BJ (cell line): ENCODE results near the gene TBC1D22B. TPM values are rescaled to one million over a fixed set of nuclear protein-coding genes. Genes with fewer than 3 reads are reported as not detected.

Experiments used
- CTCF ChIA-PET: fragments of 350-600 bp; formaldehyde crosslinking; extraction: SDS; loops from one replicate; lab custom pipeline; 2021; ENCODE audit warnings: antibody characterized with exemption, inconsistent platforms; lab: Yijun Ruan, JAX
- POLR2A ChIA-PET: fragments of 300-600 bp; sonication (Branson Sonifier 250); formaldehyde crosslinking; extraction: SDS; loops from one replicate; lab custom pipeline; 2021; ENCODE audit warnings: antibody characterized with exemption; lab: Charles Lee
- DNase-seq: peaks from one replicate; pipeline ENCODE4 v3.0.0-alpha.2; 2011; ENCODE audit warnings: low read depth
- H3K27me3 ChIP-seq: 2 replicates; pipeline ENCODE4 v1.6.0; 2011; ENCODE audit warnings: low read length; ENCODE audit not compliant: control insufficient read depth, insufficient read depth
- H3K36me3 ChIP-seq: 2 replicates; pipeline ENCODE4 v1.5.1; 2011; ENCODE audit warnings: low read length; ENCODE audit not compliant: control insufficient read depth, insufficient read depth
- H3K4me3 ChIP-seq: 2 replicates; pipeline ENCODE4 v1.5.1; 2011; ENCODE audit warnings: low read depth, mild to moderate bottlenecking, control low read depth, low read length
- polyA plus RNA-seq: library from polyadenylated mRNA; depleted of rRNA; stranded (reverse); fragments of >200 nt; gene quantifications from 2 replicates; pipeline ENCODE4 v1.2.3, GENCODE V29; 2011
- TF ChIP-seq, protein P1 (sequence below): IDR thresholded peaks from 2 replicates; pipeline ENCODE4 v1.5.1; 2011; ENCODE audit warnings: low read depth, mild to moderate bottlenecking, control low read depth, inconsistent platforms, low read length, moderate library complexity; ENCODE audit not compliant: insufficient read depth

TBC1D22B gene
- polyA plus RNA-seq, 1 experiment = 5.5 TPM

DNA sequence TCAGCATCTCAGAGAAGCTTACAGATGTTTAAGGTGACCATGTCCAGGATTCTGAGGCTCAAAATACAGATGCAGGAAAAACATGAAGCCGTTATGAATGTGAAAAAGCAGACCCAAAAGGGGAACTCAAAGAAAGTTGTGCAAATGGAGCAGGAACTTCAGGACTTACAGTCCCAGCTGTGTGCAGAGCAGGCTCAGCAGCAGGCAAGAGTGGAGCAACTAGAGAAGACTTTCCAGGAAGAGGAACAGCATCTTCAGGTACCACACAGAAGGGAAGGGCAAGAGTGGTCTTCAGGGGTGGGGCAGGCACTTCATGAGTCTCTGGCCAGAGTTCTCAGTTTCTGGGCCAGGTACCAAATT, 111.4 kb downstream of the TBC1D22B start:
- H3K27me3 ChIP-seq = no peaks in the 10 kb centered on the region
- DNase-seq = no peak
- POLR2A ChIA-PET = no interaction called here
- H3K36me3 ChIP-seq = peaks cover 7% of the 10 kb centered on the region
- CTCF ChIA-PET = interaction anchor here (0.8 to 2.5 kb wide), 2 partner anchors 126 to 323 kb away, joined by 3 to 11 read pairs; no protein-coding TSS in a partner anchor
- TF ChIP-seq, protein P1, sequence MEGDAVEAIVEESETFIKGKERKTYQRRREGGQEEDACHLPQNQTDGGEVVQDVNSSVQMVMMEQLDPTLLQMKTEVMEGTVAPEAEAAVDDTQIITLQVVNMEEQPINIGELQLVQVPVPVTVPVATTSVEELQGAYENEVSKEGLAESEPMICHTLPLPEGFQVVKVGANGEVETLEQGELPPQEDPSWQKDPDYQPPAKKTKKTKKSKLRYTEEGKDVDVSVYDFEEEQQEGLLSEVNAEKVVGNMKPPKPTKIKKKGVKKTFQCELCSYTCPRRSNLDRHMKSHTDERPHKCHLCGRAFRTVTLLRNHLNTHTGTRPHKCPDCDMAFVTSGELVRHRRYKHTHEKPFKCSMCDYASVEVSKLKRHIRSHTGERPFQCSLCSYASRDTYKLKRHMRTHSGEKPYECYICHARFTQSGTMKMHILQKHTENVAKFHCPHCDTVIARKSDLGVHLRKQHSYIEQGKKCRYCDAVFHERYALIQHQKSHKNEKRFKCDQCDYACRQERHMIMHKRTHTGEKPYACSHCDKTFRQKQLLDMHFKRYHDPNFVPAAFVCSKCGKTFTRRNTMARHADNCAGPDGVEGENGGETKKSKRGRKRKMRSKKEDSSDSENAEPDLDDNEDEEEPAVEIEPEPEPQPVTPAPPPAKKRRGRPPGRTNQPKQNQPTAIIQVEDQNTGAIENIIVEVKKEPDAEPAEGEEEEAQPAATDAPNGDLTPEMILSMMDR = no peak
- H3K4me3 ChIP-seq = no peak overlapping the region

- Histone ChIP-seq H3K36me3 (peaks cover 7% of the 10 kb centered on the region), H3K4me3 (no peak overlapping the region), H3K27me3 (no peaks in the 10 kb centered on the region)
- TF ChIP-seq, protein P1 = no peak
- POLR2A ChIA-PET = no interaction called here
- CTCF ChIA-PET = interaction anchor here (0.7 to 1.0 kb wide), 3 partner anchors 14 to 125 kb away, joined by 3 to 4 read pairs (median 3); no protein-coding TSS in a partner anchor
- no peak for DNase-seq
Measured at GRCh38 chr6:37369321-37370201, 112.0 kb downstream of the TBC1D22B start.

DNA sequence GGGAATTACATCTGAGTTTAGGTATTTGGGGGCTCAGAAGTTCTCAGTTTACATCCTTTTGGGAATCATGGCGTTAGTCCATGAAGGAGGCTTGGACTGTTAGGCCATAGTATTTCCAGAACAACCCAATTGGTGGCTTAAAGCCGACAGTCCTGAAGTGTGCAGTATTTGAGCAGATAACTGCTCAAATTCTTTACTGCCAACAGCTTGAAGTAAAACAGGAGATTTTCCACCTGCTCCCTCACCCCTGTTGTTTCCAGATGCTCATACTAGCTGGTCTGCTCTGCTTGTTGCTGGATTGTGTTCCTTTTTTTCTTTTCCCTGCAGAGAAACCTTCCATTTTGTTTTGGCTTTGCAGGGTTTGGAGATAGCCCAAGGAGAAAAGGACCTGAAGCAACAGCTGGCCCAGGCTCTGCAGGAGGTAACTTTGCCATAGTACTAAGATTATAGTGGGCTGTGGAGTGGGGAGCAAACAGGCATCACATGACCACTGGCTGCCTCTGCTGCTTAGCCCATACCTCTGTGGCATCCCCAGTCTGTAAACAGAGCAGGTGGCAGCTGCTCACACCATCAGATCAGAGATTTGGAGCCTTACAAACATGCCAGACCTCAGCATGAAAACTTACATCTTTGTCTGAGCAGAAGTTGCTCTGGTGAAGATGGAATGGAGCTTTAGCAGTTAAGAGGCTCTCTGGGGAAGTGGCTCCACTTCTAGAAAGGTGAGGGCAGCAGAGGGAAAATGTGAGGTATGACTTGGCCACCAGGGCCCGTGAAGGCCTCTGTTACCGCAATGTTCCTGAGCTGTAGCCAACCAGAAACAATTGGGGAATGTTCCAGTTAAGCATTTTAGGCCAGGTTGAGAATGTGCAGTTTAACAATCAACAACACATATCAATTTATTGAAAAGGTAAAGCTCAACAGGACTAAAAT, 113.8 kb downstream of the TBC1D22B start:
- POLR2A ChIA-PET = no interaction called here
- Histone ChIP-seq H3K4me3 (no peak overlapping the region), H3K27me3 (no peaks in the 10 kb centered on the region), H3K36me3 (peaks cover 7% of the 10 kb centered on the region)
- TF ChIP-seq, protein P1 = no peak
- CTCF ChIA-PET = interaction anchor here (0.8 to 2.6 kb wide), 6 partner anchors 9 to 195 kb away, joined by 3 to 8 read pairs (median 4); no protein-coding TSS in a partner anchor
- DNase-seq = no peak

- TF ChIP-seq, protein P1 = no peak
- no peaks in the 10 kb centered on the region for H3K27me3 ChIP-seq
- ChIA-PET POLR2A (no interaction called here), CTCF (interaction anchor here (0.8 to 2.6 kb wide), 7 partner anchors 8 to 194 kb away, joined by 3 to 8 read pairs (median 3); no protein-coding TSS in a partner anchor)
- H3K36me3 ChIP-seq = peaks cover 8% of the 10 kb centered on the region
- no peak for DNase-seq
- H3K4me3 ChIP-seq = no peak overlapping the region
Measured at GRCh38 chr6:37372116-37372515, 114.5 kb downstream of the TBC1D22B start.
